H1 (cell line): ENCODE data around the gene ACVR2A. TPM values are rescaled to one million over a fixed set of nuclear protein-coding genes. Genes with fewer than 3 reads are reported as not detected.

Source experiments
- CTCF ChIA-PET: fragments of 300-600 bp; sonication (Branson Sonifier 250); formaldehyde crosslinking; loops from one replicate; lab custom pipeline; 2021; ENCODE audit not compliant: partially characterized antibody; lab: Charles Lee
- POLR2A ChIA-PET: fragments of 300-600 bp; sonication (Branson Sonifier 250); formaldehyde crosslinking; loops from one replicate; lab custom pipeline; 2021; ENCODE audit warnings: inconsistent platforms; ENCODE audit not compliant: partially characterized antibody; lab: Charles Lee
- DNase-seq, 2 experiments: peaks; one replicate each; pipeline versions ENCODE4 v3.0.0 to v3.0.0-alpha.2; 2010 to 2022; ENCODE audit warnings: low spot score in 2 of 2, low read depth in 1 of 2, mixed read lengths in 1 of 2
- FAIRE-seq: peaks from 2 replicates; lab custom pipeline; 2011; peaks lifted over from hg19 to GRCh38; lab: Jason Lieb, UNC
- H2AFZ ChIP-seq: 2 replicates; pipeline ENCODE4 v1.8.1; 2012; ENCODE audit warnings: low read length, inconsistent platforms
- H2AK5ac ChIP-seq: 2 replicates; pipeline ENCODE4 v1.6.1; 2013; ENCODE audit warnings: low read depth, low read length
- H2BK120ac ChIP-seq: replicated peaks from 2 replicates; pipeline ENCODE3; 2013; ENCODE audit warnings: low read depth, low read length, inconsistent platforms
- H2BK12ac ChIP-seq: 2 replicates; pipeline ENCODE4 v1.6.1; 2013; ENCODE audit warnings: low read depth, low read length
- H2BK15ac ChIP-seq: 2 replicates; pipeline ENCODE4 v1.6.1; 2013; ENCODE audit warnings: low read length
- H2BK20ac ChIP-seq: 2 replicates; pipeline ENCODE4 v1.6.1; 2013; ENCODE audit warnings: low read length
- H2BK5ac ChIP-seq: 2 replicates; pipeline ENCODE4 v1.6.1; 2013; ENCODE audit warnings: low read depth, low read length
- H3K14ac ChIP-seq: 2 replicates; pipeline ENCODE4 v1.6.1; 2013; ENCODE audit warnings: inconsistent platforms; ENCODE audit not compliant: insufficient read length
- H3K18ac ChIP-seq: 2 replicates; pipeline ENCODE4 v1.6.1; 2013; ENCODE audit warnings: low read length; ENCODE audit errors: extremely low read depth
- H3K23ac ChIP-seq: 2 replicates; pipeline ENCODE4 v1.6.1; 2013; ENCODE audit warnings: inconsistent platforms; ENCODE audit not compliant: insufficient read length
- H3K23me2 ChIP-seq: 2 replicates; pipeline ENCODE4 v1.6.1; 2013; ENCODE audit warnings: low read depth, low read length
- H3K27ac ChIP-seq: 2 replicates; pipeline ENCODE4 v1.6.1; 2011; ENCODE audit warnings: low read depth, low read length, inconsistent platforms
- H3K27me3 ChIP-seq, 4 experiments: replicated peaks in 1 of 4; 1 replicate in 1 of 4; 2 replicates in 3 of 4; pipeline versions ENCODE4 v1.6.1 to v1.8.1; 2011 to 2013; ENCODE audit warnings: low read length in 3 of 4, mild to moderate bottlenecking in 3 of 4, inconsistent platforms in 2 of 4, mixed read lengths in 2 of 4, moderate library complexity in 1 of 4; ENCODE audit not compliant: control insufficient read depth in 3 of 4, insufficient read depth in 3 of 4; ENCODE audit errors: extremely low read depth in 1 of 4
- H3K36me3 ChIP-seq, 4 experiments: 2 replicates each; pipeline versions ENCODE4 v1.6.1 to v1.8.1; 2011 to 2013; ENCODE audit warnings: mild to moderate bottlenecking in 4 of 4, low read length in 3 of 4, moderate library complexity in 2 of 4, control low read depth in 1 of 4, inconsistent platforms in 1 of 4; ENCODE audit not compliant: insufficient read depth in 4 of 4, control insufficient read depth in 2 of 4
- H3K4ac ChIP-seq: replicated peaks from 2 replicates; pipeline ENCODE3; 2013; ENCODE audit warnings: low read length, low read depth, mixed read lengths, inconsistent platforms; ENCODE audit not compliant: insufficient read length
- H3K4me1 ChIP-seq, 4 experiments: replicated peaks in 1 of 4; 1 replicate in 1 of 4; 2 replicates in 3 of 4; pipeline versions ENCODE4 v1.6.1 to v1.8.1; 2011 to 2013; ENCODE audit warnings: low read length in 3 of 4, inconsistent platforms in 2 of 4, mixed read lengths in 1 of 4; ENCODE audit not compliant: insufficient read depth in 4 of 4, control insufficient read depth in 3 of 4
- H3K4me2 ChIP-seq, 2 experiments: 2 replicates each; pipeline versions ENCODE4 v1.6.1 to v1.8.1; 2011 to 2013; ENCODE audit warnings: low read depth in 2 of 2, low read length in 2 of 2, control low read depth in 1 of 2, inconsistent platforms in 1 of 2, mild to moderate bottlenecking in 1 of 2; ENCODE audit not compliant: insufficient read depth in 1 of 2
- H3K4me3 ChIP-seq, 4 experiments: fragments of 200-600, 300-600 bp in 1 of 4; sonication (generic), shearing (Covaris generic), sonication (Bioruptor Twin) in 1 of 4; 2 replicates each; pipeline versions ENCODE4 v1.5.1 to v1.8.1; 2011 to 2016; ENCODE audit warnings: low read length in 4 of 4, low read depth in 3 of 4, control low read depth in 2 of 4, inconsistent platforms in 2 of 4, mild to moderate bottlenecking in 2 of 4, mixed read lengths in 1 of 4, moderate library complexity in 1 of 4; ENCODE audit not compliant: insufficient read depth in 2 of 4; ENCODE audit errors: extremely low read depth in 1 of 4
- H3K56ac ChIP-seq: replicated peaks from 2 replicates; pipeline ENCODE3; 2013; ENCODE audit warnings: low read depth, mild to moderate bottlenecking, mixed read lengths, low read length, inconsistent platforms; ENCODE audit not compliant: insufficient read length
- H3K79me1 ChIP-seq: 2 replicates; pipeline ENCODE4 v1.6.1; 2013; ENCODE audit warnings: low read depth, low read length, control low read depth
- H3K79me2 ChIP-seq, 2 experiments: 2 replicates each; pipeline versions ENCODE4 v1.6.1 to v1.8.1; 2012 to 2013; ENCODE audit warnings: low read length in 2 of 2, mild to moderate bottlenecking in 2 of 2, inconsistent platforms in 1 of 2; ENCODE audit not compliant: insufficient read depth in 2 of 2, control insufficient read depth in 1 of 2
- H3K9ac ChIP-seq, 4 experiments: replicated peaks in 1 of 4; 1 replicate in 1 of 4; 2 replicates in 3 of 4; pipeline versions ENCODE4 v1.6.1 to v1.8.1; 2011 to 2013; ENCODE audit warnings: low read depth in 3 of 4, low read length in 3 of 4, control low read depth in 2 of 4, mild to moderate bottlenecking in 2 of 4, moderate library complexity in 2 of 4, inconsistent platforms in 1 of 4; ENCODE audit errors: extremely low read depth in 1 of 4
- H3K9me3 ChIP-seq, 2 experiments: 2 replicates each; pipeline versions ENCODE4 v1.6.1 to v1.8.1; 2012 to 2013; ENCODE audit warnings: mild to moderate bottlenecking in 2 of 2, moderate library complexity in 2 of 2, control low read depth in 1 of 2, inconsistent platforms in 1 of 2, low read depth in 1 of 2, low read length in 1 of 2, mixed read lengths in 1 of 2; ENCODE audit not compliant: insufficient read depth in 2 of 2
- H4K20me1 ChIP-seq, 2 experiments: replicated peaks in 1 of 2; 2 replicates each; pipeline versions ENCODE3 to v1.8.1; 2011 to 2013; ENCODE audit warnings: inconsistent platforms in 2 of 2, low read length in 2 of 2, mild to moderate bottlenecking in 1 of 2; ENCODE audit not compliant: insufficient read depth in 2 of 2, control insufficient read depth in 1 of 2
- H4K5ac ChIP-seq: 2 replicates; pipeline ENCODE4 v1.6.1; 2013; ENCODE audit warnings: low read length, low read depth, mixed read lengths, inconsistent platforms; ENCODE audit not compliant: insufficient read length
- H4K8ac ChIP-seq: 2 replicates; pipeline ENCODE4 v1.8.0; 2013; ENCODE audit warnings: mild to moderate bottlenecking, moderate library complexity, low read length, inconsistent platforms; ENCODE audit not compliant: insufficient read depth; ENCODE audit errors: extremely low read depth
- H4K91ac ChIP-seq: replicated peaks from 2 replicates; pipeline ENCODE3; 2013; ENCODE audit warnings: low read length, mixed read lengths, inconsistent platforms; ENCODE audit not compliant: insufficient read length
- BACH1 ChIP-seq: IDR thresholded peaks from 2 replicates; pipeline ENCODE4 v1.6.1; 2012; ENCODE audit warnings: low read length, improper control_type of control experiment
- BCL11A ChIP-seq, 2 experiments: IDR thresholded peaks; one replicate each; pipeline ENCODE4 v1.6.1; 2011; ENCODE audit warnings: low read depth in 2 of 2, low read length in 2 of 2, mild to moderate bottlenecking in 2 of 2
- BRCA1 ChIP-seq: IDR thresholded peaks from 2 replicates; pipeline ENCODE4 v1.6.1; 2012; ENCODE audit warnings: low read depth, low read length, improper control_type of control experiment
- RFX5 ChIP-seq: IDR thresholded peaks from 2 replicates; pipeline ENCODE4 v1.6.1; 2011; ENCODE audit warnings: low read depth, low read length, improper control_type of control experiment, borderline replicate concordance
- SIN3A ChIP-seq, 2 experiments: IDR thresholded peaks in 1 of 2; conservative IDR thresholded peaks in 1 of 2; 2 replicates each; pipeline ENCODE4 v1.6.1; 2011 to 2012; ENCODE audit warnings: low read length in 2 of 2, improper control_type of control experiment in 1 of 2, low read depth in 1 of 2, mild to moderate bottlenecking in 1 of 2
- YY1 ChIP-seq: IDR thresholded peaks from 2 replicates; pipeline ENCODE4 v1.6.1; 2011; ENCODE audit warnings: low read depth, mild to moderate bottlenecking, low read length
- WGBS, 2 experiments: shearing (Covaris generic) in 1 of 2; methylation state at CpG; one replicate each; pipeline versions ENCODE4 v1.1.6 to v1.1.7; 2013 to 2015; ENCODE audit warnings: low lambda C conversion rate in 2 of 2, mixed read lengths in 2 of 2, inconsistent platforms in 1 of 2, low coverage in 1 of 2, missing lambda C conversion rate in 1 of 2; ENCODE audit not compliant: insufficient replicate concordance in 2 of 2, insufficient coverage in 1 of 2, insufficient read length in 1 of 2; ENCODE audit errors: extremely low coverage in 1 of 2, missing lambda C conversion rate in 1 of 2; 5-methylcytosine and 5-hydroxymethylcytosine counted together
- polyA plus RNA-seq, 7 experiments: library from polyadenylated mRNA; depleted of rRNA in 3 of 7; stranded (reverse) in 5 of 7; unstranded in 2 of 7; fragments of >200 nt in 5 of 7; fragments of 200-250 nt in 2 of 7; gene quantifications; 1 replicate in 5 of 7; 2 replicates in 1 of 7; 4 replicates in 1 of 7; pipeline versions ENCODE4 v1.2.1 to v1.2.3, GENCODE V29; 2011 to 2013; ENCODE audit warnings: missing spikeins in 2 of 7, mixed read lengths in 2 of 7
- total RNA-seq: library from RNA; stranded (reverse); fragmentation: NEBNext Ultra II Directional; extraction: Animal tissue kit (Norgen Biotek cat#: 25700); gene quantifications from 2 replicates; pipeline ENCODE4 v1.2.1, GENCODE V29; 2021
- TF ChIP-seq, protein P1 (sequence below), 3 experiments: IDR thresholded peaks; 1 replicate in 2 of 3; 2 replicates in 1 of 3; pipeline versions ENCODE4 v1.5.1 to v1.6.1; 2011; ENCODE audit warnings: low read length in 3 of 3, mild to moderate bottlenecking in 3 of 3, inconsistent platforms in 2 of 3, low read depth in 1 of 3, moderate library complexity in 1 of 3; ENCODE audit not compliant: insufficient read depth in 1 of 3; ENCODE audit errors: control extremely low read depth in 1 of 3

The ACVR2A gene
- total and polyA plus RNA-seq, 2 of the 8 experiments (the other 6 are each of a cell fraction or from before 2014, with no cell fraction given): 3.4 to 18.1 TPM

DNA sequence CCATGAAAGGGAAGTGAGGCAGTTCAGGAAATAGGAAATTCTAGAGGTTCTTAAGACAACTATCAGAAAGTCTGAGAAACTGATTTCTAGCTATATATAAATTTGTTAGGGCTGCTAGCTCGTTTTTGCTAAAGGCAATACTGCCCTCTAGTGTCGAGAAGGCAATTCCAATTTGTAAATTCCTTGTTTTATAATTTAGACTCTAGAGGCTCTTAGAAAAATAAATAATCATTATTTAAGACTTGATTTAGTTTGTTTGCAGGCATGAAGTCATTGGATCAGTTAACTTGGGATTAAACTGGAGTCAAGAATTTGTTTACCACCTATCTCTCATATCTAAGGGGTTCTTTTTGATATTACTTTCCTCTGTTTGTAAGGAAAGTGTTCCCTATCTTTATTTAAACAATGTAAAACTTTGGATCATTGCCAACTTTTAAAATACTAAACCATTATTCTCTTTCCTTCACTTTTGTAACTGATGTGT, 66.2 kb downstream of the ACVR2A start:
- no peak overlapping the region for H2BK120ac ChIP-seq
- no peak overlapping the region for H3K56ac ChIP-seq
- no peak overlapping the region for H3K9ac ChIP-seq
- H2BK15ac ChIP-seq: no peak overlapping the region
- FAIRE-seq (no peak), DNase-seq (no peak)
- no peak overlapping the region for H3K27ac ChIP-seq
- H3K79me2 ChIP-seq: no peaks in the 10 kb centered on the region
- H2AK5ac ChIP-seq: no peak overlapping the region
- no peak overlapping the region for H2BK12ac ChIP-seq
- no peak overlapping the region for H3K14ac ChIP-seq
- CTCF ChIA-PET: interaction anchor here (0.5 to 3.3 kb wide), 19 partner anchors 9 to 1179 kb away, joined by 3 to 18 read pairs (median 3); no protein-coding TSS in a partner anchor
- H3K23ac ChIP-seq: no peak overlapping the region
- 0 out of 4 replicates have a peak, but pooled peaks cover 0 to 2% of the 10 kb centered on the region in 2 experiments for H3K9me3 ChIP-seq
- no peaks in the 10 kb centered on the region for H3K4me1 ChIP-seq
- H4K8ac ChIP-seq: no peak overlapping the region
- H3K4me3 ChIP-seq: no peak overlapping the region
- no peak overlapping the region for H3K4ac ChIP-seq
- WGBS, 2 experiments: 0% methylated on average over 2 of the region's 2 CpGs; no CpG with 5 or more reads in 1 of the 2 experiments
- H3K79me1 ChIP-seq: no peaks in the 10 kb centered on the region
- H4K20me1 ChIP-seq: peaks cover 0 to 3% of the 10 kb centered on the region in 2 experiments
- H3K36me3 ChIP-seq: peaks cover 0 to 4% (median 2%) of the 10 kb centered on the region in 4 experiments; a peak in 2 of 8 replicates
- H2BK20ac ChIP-seq: no peak overlapping the region
- POLR2A ChIA-PET: no interaction called here
- no peak overlapping the region for H2BK5ac ChIP-seq
- no peak overlapping the region for H2AFZ ChIP-seq
- no peak overlapping the region for H3K4me2 ChIP-seq
- H3K18ac ChIP-seq: no peak overlapping the region
- no peaks in the 10 kb centered on the region for H3K23me2 ChIP-seq
- no peaks in the 10 kb centered on the region for H3K27me3 ChIP-seq
- H4K5ac ChIP-seq: no peak overlapping the region
- H4K91ac ChIP-seq: no peak overlapping the region
- TF ChIP-seq YY1 (no peak), BRCA1 (no peak), RFX5 (no peak), SIN3A (conservative IDR thresholded peaks at IDR 0.05 in 1 of 2, IDR thresholded peaks at IDR 0.05 in 1 of 2; ENCODE audit: low read depth in 1 of 2, low read length in 2 of 2) (no peak), BACH1 (no peak), BCL11A (IDR thresholded peaks at IDR 0.05; ENCODE audit: low read depth in 2 of 2, low read length in 2 of 2) (no peak)
- TF ChIP-seq, protein P1, sequence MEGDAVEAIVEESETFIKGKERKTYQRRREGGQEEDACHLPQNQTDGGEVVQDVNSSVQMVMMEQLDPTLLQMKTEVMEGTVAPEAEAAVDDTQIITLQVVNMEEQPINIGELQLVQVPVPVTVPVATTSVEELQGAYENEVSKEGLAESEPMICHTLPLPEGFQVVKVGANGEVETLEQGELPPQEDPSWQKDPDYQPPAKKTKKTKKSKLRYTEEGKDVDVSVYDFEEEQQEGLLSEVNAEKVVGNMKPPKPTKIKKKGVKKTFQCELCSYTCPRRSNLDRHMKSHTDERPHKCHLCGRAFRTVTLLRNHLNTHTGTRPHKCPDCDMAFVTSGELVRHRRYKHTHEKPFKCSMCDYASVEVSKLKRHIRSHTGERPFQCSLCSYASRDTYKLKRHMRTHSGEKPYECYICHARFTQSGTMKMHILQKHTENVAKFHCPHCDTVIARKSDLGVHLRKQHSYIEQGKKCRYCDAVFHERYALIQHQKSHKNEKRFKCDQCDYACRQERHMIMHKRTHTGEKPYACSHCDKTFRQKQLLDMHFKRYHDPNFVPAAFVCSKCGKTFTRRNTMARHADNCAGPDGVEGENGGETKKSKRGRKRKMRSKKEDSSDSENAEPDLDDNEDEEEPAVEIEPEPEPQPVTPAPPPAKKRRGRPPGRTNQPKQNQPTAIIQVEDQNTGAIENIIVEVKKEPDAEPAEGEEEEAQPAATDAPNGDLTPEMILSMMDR (IDR thresholded peaks at IDR 0.05; ENCODE audit: control extremely low read depth in 1 of 3, insufficient read depth in 1 of 3, low read depth in 1 of 3, low read length in 3 of 3): peak in 2 of 3 experiments; percentile 38 to 44; a peak in 2 of 4 replicates
